HEK293T (cell line): ENCODE measurements around the gene FLII.

Source experiments
- CTCF ChIA-PET: fragments of 350-600 bp; formaldehyde crosslinking; extraction: SDS; loops from one replicate; lab custom pipeline; 2021; ENCODE audit warnings: antibody characterized with exemption, inconsistent platforms; lab: Yijun Ruan, JAX
- POLR2A ChIA-PET: fragments of 350-600 bp; formaldehyde crosslinking; extraction: SDS; loops from one replicate; lab custom pipeline; 2020; ENCODE audit warnings: antibody characterized with exemption, inconsistent platforms; lab: Yijun Ruan, JAX
- DNase-seq: peaks from one replicate; pipeline ENCODE4 v3.0.0; 2012; ENCODE audit warnings: mixed read lengths; ENCODE audit errors: extremely low spot score
- ARNT ChIP-seq: fragments of 450-650 bp; IDR thresholded peaks from 2 replicates; pipeline ENCODE4 v1.6.1; 2017; ENCODE audit warnings: mild to moderate bottlenecking
- BHLHE40 ChIP-seq: fragments of 450-650 bp; IDR thresholded peaks from 2 replicates; pipeline ENCODE4 v1.6.1; 2016; ENCODE audit warnings: mild to moderate bottlenecking, moderate library complexity, borderline replicate concordance
- CTBP1 ChIP-seq: fragments of 450-650 bp; IDR thresholded peaks from 2 replicates; pipeline ENCODE4 v1.6.1; 2016; ENCODE audit warnings: borderline replicate concordance
- ELF4 ChIP-seq: fragments of 450-650 bp; IDR thresholded peaks from 2 replicates; pipeline ENCODE4 v1.6.1; 2017; ENCODE audit warnings: antibody characterized with exemption
- FOXA1 ChIP-seq: fragments of 450-650 bp; IDR thresholded peaks from 2 replicates; pipeline ENCODE4 v1.6.1; 2016; ENCODE audit warnings: mild to moderate bottlenecking
- FOXK2 ChIP-seq: fragments of 450-650 bp; IDR thresholded peaks from 2 replicates; pipeline ENCODE4 v1.6.1; 2016; ENCODE audit warnings: mild to moderate bottlenecking
- FOXM1 ChIP-seq: fragments of 450-650 bp; IDR thresholded peaks from 2 replicates; pipeline ENCODE4 v1.6.1; 2017; ENCODE audit warnings: mild to moderate bottlenecking, borderline replicate concordance
- HDGF ChIP-seq: fragments of 450-650 bp; IDR thresholded peaks from 2 replicates; pipeline ENCODE4 v1.6.1; 2017; ENCODE audit warnings: antibody characterized with exemption, borderline replicate concordance
- L3MBTL2 ChIP-seq: fragments of 450-650 bp; conservative IDR thresholded peaks from 2 replicates; pipeline ENCODE4 v1.6.1; 2016; ENCODE audit warnings: mild to moderate bottlenecking
- LEF1 ChIP-seq: fragments of 450-650 bp; IDR thresholded peaks from 2 replicates; pipeline ENCODE4 v1.6.1; 2017; ENCODE audit warnings: mild to moderate bottlenecking, borderline replicate concordance
- NFRKB ChIP-seq: fragments of 450-650 bp; IDR thresholded peaks from 2 replicates; pipeline ENCODE4 v1.6.1; 2016; ENCODE audit warnings: mild to moderate bottlenecking, moderate library complexity
- PKNOX1 ChIP-seq: fragments of 450-650 bp; IDR thresholded peaks from 2 replicates; pipeline ENCODE4 v1.6.1; 2016
- SP1 ChIP-seq: fragments of 450-650 bp; IDR thresholded peaks from 2 replicates; pipeline ENCODE4 v1.6.1; 2017
- SUZ12 ChIP-seq: fragments of 450-650 bp; IDR thresholded peaks from 2 replicates; pipeline ENCODE4 v1.6.1; 2016; ENCODE audit warnings: mild to moderate bottlenecking
- TARDBP ChIP-seq: fragments of 450-650 bp; IDR thresholded peaks from 2 replicates; pipeline ENCODE4 v1.6.1; 2016
- ZNF384 ChIP-seq: fragments of 450-650 bp; IDR thresholded peaks from 2 replicates; pipeline ENCODE4 v1.6.1; 2016

The FLII gene

DNA sequence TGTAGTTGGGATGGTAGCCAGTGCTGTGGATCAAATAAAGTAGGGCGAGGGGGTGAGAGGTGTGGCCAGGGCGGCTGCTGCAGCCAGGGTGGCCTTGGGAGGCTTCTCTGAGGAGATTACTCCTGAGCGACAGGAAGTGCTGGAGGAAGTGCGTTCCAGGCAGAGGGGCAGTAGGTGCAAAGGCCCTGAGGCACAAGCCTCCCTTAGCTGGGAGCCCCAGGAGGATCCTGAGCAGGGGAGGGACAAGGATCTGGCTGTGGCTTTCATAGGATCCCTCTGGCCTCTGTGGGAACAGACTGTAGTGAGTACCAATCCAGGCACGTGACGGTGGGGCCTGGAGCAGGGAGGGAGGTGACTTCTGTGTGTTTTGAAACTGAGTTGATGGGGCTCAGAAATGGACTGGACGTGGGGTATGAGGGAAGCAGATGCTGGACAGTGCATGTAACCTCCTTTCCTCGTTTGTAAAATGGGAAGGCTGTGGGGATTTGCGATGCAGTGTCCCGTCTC lies 30.3 kb downstream of the FLII start:
- POLR2A ChIA-PET: interaction anchor here (1.4 kb wide), 1 partner anchor 9 kb away, joined by 3 read pairs; no protein-coding TSS in a partner anchor
- no peak for TF ChIP-seq PKNOX1
- TF ChIP-seq ARNT: no peak
- TF ChIP-seq L3MBTL2: no peak
- TF ChIP-seq ELF4: no peak
- TF ChIP-seq LEF1: no peak
- no peak for TF ChIP-seq HDGF
- no peak for TF ChIP-seq SP1
- TF ChIP-seq FOXA1: no peak
- no peak for TF ChIP-seq CTBP1
- TF ChIP-seq SUZ12: no peak
- TF ChIP-seq FOXK2: no peak
- TF ChIP-seq BHLHE40: no peak
- CTCF ChIA-PET: no interaction called here
- DNase-seq: no peak

DNA sequence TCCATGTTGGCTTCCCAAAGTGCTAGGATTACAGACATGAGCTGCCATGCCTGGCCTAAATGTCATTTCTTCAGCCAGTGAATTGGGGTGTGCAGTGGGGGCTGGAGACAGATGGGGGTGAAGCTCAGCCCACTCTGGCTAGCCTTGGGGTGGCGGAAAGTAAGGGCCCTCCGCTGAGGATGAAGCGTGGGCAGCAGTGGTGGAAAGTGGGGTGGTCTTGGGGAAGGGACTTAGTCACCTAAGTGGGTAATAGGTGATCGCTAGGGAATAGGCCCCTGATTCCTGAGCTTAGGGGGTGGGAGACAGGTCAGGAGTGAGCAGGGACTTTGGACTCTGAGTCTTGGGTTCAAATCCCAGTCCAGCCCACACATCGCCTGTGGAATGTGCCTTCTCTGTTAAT lies 30.9 kb downstream of the FLII start:
- no peak for DNase-seq
- ChIA-PET POLR2A (interaction anchor here (0.6 to 1.4 kb wide), 3 partner anchors 10 to 294 kb away, joined by 3 read pairs; no protein-coding TSS in a partner anchor), CTCF (interaction anchor here (0.6 kb wide), 1 partner anchor 85 kb away, joined by 3 read pairs; no protein-coding TSS in a partner anchor)
- TF ChIP-seq HDGF (no peak), L3MBTL2 (no peak), BHLHE40 (no peak), CTBP1 (no peak), ELF4 (no peak)

GRCh38 chr17:18226284-18226945 lies 32.1 kb downstream of the FLII start:
- ChIA-PET CTCF (no interaction called here), POLR2A (interaction anchor here (0.9 kb wide), 1 partner anchor 29 kb away, joined by 3 read pairs; no protein-coding TSS in a partner anchor)
- no peak for DNase-seq
- TF ChIP-seq ZNF384 (no peak), FOXM1 (no peak), BHLHE40 (no peak), CTBP1 (no peak), NFRKB (no peak), HDGF (no peak)

DNA sequence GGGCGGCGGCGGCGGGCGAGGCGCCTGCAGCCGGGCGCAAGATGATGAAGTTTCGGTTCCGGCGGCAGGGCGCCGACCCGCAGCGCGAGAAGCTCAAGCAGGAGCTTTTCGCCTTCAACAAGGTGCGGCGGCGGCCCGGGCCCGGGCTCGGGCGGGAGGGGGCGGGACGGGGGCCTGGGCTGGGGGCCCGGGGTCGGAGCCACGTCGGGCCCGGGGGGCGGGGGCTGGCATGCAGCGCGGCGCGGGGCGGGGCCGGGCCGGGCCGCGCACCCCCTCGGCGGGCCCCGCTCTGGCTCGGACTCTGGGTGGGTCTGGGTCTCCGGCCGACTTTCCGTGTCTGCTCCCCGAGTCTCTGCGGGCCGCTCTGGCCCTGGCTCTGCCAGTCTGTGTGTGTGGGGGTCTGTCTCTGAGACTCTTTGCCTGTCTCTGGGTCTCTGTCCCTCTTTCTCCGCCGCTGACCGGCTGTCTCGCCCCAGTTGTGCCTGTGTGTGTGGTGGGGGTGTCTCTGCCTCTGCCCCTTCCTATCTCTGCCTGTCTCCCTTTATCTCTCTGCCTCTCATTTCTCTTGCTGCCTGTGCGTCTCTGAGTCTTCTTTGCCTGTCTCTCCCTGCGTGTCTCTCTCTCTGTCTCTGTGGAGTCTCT lies 32.8 kb downstream of the FLII start:
- TF ChIP-seq SP1 (no peak), ARNT (no peak), FOXK2 (no peak), HDGF (no peak), ZNF384 (no peak), L3MBTL2 (no peak), TARDBP (no peak), FOXM1 (no peak)
- peak; percentile 18 for DNase-seq
- ChIA-PET CTCF (no interaction called here), POLR2A (interaction anchor here (0.9 to 1.5 kb wide), 2 partner anchors 29 to 89 kb away, joined by 3 to 5 read pairs; partner anchors contain the start of gene TOP3A)

DNA sequence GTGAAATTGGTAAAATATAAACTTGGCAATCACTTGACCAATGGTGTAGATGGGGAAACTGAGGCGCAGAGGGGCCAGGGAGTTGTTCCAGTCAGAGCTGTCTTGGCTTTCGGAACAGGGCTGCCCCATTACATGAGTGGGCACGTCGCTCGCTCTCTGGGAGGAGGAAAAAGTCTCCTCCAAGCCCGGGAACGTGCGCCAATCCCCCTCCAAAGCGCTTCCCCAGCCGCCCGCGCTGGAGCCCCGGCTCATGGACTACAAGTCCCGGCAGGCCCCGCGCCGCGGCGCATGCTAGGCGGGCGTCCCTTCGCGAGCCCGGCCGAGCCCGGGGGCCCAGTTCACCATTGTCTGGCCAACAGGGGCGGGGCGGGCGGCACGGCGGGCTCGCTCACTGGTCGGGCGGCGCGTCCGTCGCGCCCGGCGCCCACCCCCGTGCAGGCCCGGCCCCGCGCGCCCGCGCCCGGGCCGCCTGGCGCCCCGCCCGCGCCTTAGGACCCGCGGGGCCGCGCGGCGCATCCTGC lies 33.4 kb downstream of the FLII start, which contains the start of gene LLGL1:
TSS of gene LLGL1 (plus strand) at position 515 of the 521 bp plus-strand sequence. CDS start 48 bp downstream, outside the sequence.
- CTCF ChIA-PET: no interaction called here
- no peak for TF ChIP-seq ZNF384
- no peak for TF ChIP-seq SP1
- peak; percentile 52 for TF ChIP-seq L3MBTL2
- TF ChIP-seq SUZ12: no peak
- TF ChIP-seq FOXK2: no peak
- no peak for TF ChIP-seq ELF4
- no peak for TF ChIP-seq FOXA1
- no peak for TF ChIP-seq TARDBP
- TF ChIP-seq ARNT: no peak
- no peak for TF ChIP-seq CTBP1
- 0 out of 2 replicates have a peak, but pooled peaks have one; percentile 68 for TF ChIP-seq LEF1
- no peak for TF ChIP-seq FOXM1
- TF ChIP-seq NFRKB: no peak
- peak; percentile 76; the same call in 1 of the 2 replicates for TF ChIP-seq HDGF
- TF ChIP-seq PKNOX1: peak; percentile 87
- no peak for TF ChIP-seq BHLHE40
- POLR2A ChIA-PET: interaction anchor here (1.2 to 2.0 kb wide), 4 partner anchors 12 to 89 kb away, joined by 3 to 13 read pairs (median 4); partner anchors contain the start of genes ALKBH5, MIEF2 and TOP3A
- DNase-seq: peak; percentile 98

- no peak for TF ChIP-seq PKNOX1
- TF ChIP-seq HDGF: no peak
- TF ChIP-seq SP1: no peak
- no peak for TF ChIP-seq BHLHE40
- ChIA-PET CTCF (interaction anchor here (0.6 kb wide), 2 partner anchors 55 to 402 kb away, joined by 3 read pairs; no protein-coding TSS in a partner anchor), POLR2A (interaction anchor here (0.8 to 2.0 kb wide), 5 partner anchors 12 to 90 kb away, joined by 3 to 13 read pairs (median 4); partner anchors contain the start of genes ALKBH5, MIEF2 and TOP3A)
- DNase-seq: peak; percentile 16
These were observed 34.0 kb downstream of the FLII start for GRCh38 chr17:18224387-18225120.
